ENCODE measurements around the gene OR5D16.
"Not testable (repeated sequence)": the region's sequence is repeated elsewhere in the genome, so short reads cannot be mapped to it uniquely, and the experiment has no call there.

OR5D16 gene

DNA sequence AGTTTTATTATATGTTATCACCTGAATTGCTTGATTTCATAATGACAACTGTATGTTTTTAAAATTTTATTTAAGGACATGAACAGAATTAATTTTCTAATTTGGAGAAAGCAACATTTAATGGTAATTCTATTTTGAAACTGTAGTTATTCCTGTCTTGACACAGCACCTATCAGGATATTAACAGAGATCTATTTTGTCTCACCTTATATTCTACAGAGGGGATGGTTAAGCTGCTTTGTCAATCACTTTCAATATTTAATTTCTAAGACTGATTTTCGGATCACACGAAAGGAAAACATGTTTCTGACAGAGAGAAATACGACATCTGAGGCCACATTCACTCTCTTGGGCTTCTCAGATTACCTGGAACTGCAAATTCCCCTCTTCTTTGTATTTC lies at the start of gene OR5D16:
Gene OR5D16 (plus strand): TSS at position 301 of the 400 bp plus-strand sequence. CDS start 0 bp downstream, at position 301.
- no peak for DNase-seq

DNA sequence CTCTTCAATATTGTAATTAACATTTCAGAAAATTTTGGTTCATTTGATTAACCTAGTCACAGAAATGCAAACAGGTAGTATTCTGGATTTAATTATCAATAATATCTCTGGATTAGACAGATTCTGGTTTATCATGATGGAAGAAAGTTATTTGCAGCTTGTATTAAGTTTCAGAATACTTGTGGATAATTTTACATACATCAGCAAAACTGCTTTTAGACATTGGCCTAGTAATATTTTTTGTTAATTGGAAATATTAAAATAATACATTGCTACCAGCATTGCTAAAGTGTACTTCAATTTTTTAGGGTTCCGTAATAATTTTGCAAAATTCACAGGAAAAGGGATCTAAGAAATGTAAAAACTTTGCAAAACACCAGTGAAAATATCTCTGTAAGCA lies 46.9 kb upstream of the OR5D16 start:
- no peak for DNase-seq

DNA sequence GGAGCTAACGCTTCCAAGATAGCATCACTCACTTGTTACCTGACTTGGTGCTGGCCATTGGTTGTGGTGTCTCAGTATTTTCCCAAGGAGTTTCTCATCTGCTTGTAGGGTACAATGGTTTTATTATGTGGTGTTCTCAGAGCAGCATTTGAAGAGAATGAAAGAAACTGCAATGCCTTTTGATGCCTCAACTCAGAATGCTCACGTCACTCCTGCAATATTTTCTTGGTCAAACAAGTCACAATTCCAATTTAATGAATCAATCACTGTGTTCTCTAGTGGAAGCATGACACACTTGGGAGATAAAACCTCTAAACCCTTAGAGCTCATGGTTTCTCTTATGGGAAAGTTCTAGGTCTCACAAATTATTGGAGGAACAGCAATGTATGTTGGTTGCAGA lies 45.2 kb upstream of the OR5D16 start:
- no peak for DNase-seq

DNA sequence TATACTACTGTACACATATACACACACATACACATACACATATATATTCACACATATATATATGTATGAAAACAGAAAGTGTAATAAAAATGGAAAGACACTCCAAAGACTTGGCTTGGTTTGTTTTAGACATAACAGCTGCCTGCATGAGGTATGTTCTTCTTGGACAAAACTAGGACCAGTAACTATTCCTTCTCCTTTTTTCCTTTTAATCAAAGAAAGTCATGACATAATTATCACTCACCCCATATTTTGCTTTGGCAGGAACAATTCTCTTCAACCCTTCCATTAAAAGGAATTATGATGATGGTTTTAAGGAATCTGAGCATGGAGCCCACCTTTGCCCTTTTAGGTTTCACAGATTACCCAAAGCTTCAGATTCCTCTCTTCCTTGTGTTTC lies 43.3 kb upstream of the OR5D16 start, which contains the start of gene OR5D14:
Gene OR5D14 (plus strand): TSS at position 301 of the 400 bp plus-strand sequence. CDS start 0 bp downstream, at position 301.
- DNase-seq, result no peak

DNA sequence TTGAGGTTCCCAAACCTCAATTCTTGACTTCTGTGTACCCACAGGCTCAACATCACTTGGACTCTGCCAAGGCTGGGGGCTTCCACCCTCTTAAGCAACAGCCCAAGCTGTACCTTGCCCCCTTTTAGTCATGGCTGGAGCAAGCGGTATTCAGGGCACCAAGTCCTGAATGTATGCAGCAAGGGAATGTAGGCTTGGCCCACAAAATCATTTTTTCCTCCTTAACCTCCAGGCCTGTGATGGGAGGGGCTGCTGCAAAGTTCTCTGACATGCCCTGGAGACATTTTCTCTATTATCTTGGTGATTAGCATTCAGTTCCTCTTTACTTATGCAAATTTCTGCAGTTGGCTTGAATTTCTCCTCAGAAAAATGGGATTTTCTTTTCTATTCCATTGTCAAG lies 32.3 kb upstream of the OR5D16 start:
- no peak for DNase-seq

DNA sequence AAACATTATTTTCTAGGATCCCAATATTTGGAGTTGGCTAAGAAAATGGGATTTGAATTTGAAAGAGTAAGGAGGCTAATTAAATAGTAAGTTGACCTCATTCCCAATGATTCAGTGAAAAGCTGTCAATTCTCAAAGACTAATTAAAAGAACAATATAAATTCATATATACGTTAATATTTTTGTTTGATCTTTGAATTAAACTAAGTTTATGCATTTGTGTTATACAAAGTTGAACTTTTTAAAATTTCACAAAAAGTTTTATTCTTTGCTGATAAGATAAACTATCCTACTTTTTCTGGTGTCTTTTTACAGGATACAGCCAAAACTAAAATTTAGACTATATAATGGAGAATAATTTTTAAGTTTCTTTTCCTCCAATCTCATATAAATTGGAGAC lies 27.5 kb upstream of the OR5D16 start, which contains the start of gene OR5L1:
Gene OR5L1 (plus strand): TSS at position 301 of the 400 bp plus-strand sequence. CDS start 100 bp downstream, outside the sequence.
- no peak for DNase-seq

DNA sequence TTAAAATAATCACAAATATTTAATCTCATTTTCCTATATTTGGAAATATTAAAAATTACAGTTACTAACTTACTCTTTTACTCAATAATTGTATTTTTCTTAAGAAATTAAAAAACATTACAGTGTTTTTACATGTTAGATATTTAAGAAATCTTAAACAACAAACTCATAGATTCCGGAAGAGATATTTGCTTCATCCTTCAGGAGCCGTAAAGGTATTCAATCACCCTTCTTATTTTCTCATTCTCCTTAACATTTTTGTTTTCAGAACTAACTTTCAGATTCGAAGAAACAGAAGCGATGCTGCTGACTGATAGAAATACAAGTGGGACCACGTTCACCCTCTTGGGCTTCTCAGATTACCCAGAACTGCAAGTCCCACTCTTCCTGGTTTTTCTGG lies 19.2 kb upstream of the OR5D16 start, which contains the start of gene OR5D18:
Gene OR5D18 (plus strand): TSS at position 301 of the 400 bp plus-strand sequence. CDS start 0 bp downstream, at position 301.
- DNase-seq, result no peak

DNA sequence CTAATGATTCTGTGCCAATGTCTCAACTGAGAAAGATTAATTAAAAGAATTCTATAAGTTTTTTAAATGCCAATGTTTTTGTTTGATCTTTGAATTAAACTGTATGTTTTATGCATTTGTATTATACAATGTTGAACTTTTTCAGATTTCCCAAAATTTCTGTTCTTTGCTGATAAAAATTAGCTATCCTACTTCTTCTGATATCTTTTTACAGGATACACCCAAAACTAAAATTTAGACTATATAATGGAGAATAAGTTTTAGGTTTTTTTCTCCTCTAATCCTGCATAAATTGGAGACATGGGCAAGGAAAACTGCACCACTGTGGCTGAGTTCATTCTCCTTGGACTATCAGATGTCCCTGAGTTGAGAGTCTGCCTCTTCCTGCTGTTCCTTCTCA lies 11.6 kb upstream of the OR5D16 start, which contains the start of gene OR5L2:
Gene OR5L2 (plus strand): TSS at position 301 of the 400 bp plus-strand sequence. CDS start 0 bp downstream, at position 301.
- DNase-seq, result no peak

DNA sequence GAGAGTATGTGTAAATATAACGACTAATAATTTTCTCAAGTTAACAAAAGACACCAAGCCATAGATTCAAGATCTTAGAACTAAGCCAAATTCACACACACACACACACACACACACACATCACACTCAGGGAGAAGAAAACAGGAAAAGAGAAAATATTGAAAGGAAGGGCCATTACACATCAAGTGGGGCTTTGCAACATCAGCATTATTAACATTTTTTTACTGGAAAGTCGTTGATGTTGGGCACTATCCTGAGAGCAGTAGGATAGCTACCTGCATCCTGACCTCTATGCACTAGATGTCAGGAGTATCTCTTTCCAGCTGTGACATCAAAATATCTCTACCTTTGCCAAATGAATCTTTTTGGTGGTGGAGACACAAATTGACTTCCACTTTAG lies 8.9 kb downstream of the OR5D16 start:
- DNase-seq, result no peak

DNA sequence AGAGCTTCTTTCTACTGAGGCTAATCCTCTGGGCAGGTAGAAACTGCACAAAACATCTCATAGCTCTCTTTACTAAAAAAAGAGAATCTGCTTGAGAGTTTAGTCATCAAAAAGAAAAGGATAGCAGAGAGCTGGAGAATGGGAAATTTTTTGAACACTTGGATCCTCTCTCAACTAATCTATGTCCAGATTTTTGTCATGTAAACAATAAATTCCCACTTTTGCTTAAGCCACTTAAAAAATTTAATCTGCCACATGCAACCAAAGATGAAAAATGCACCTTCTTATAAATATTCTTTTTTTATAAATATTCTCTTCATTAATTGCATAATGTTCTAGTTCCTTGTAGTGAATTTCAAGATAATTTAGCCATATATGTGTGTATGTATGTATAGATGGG lies 10.5 kb downstream of the OR5D16 start:
- no peak for DNase-seq

DNA sequence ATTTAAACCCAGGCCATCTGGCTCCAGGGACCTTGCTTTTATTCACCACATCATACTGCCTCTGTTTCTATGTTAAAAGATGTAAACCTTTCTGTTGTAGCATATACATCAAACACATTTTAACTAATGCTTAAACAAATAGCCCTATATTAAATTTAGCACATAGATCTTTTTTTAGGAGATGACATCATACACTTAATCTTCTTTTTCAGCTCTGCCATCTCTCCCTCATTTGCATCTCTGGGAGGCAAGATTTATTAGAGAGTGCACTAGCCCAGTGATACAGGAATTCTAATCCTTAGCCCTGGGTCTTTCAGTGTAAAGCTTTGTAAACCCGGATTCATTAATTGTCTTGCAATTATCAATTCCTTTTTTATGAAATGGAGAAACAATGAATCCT lies 13.6 kb downstream of the OR5D16 start:
- no peak for DNase-seq

DNA sequence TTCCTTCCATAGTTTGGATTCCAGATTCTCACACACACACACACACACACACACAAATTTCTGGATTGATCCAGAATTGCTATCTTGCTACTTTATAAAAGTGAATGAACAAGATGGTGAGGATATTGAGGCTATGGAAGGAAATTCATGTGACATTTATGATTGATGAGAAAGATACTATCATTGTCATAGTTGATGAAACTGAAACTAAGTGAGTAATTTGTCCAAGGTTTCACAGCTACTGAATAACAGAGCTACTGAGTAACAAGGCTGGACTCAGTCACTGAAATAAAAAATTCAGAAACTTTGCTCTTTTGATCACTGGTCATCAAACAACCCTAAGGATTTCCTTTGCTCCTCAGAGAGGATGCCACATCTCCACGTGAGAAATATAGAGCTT lies 16.2 kb downstream of the OR5D16 start:
- no peak for DNase-seq

DNA sequence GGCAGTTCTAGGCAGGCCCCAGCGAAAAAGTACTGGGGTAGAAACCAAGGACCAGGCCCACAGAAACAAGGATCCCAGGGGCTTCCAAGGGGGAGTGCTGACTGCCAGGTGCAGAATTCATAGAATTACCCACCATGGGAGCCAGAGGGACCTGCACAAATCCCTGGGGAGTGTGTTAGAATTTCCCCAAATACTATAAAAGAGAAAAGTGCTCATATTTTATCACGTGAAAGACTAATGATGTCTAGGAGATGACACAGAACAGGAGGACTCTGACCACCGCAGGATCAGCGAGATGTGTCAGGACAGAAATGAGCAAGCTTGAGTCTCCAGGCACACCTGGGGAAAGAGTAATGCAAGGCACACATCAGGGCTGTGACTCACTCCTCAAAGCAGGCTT lies 28.8 kb downstream of the OR5D16 start:
- not testable (repeated sequence) for DNase-seq

DNA sequence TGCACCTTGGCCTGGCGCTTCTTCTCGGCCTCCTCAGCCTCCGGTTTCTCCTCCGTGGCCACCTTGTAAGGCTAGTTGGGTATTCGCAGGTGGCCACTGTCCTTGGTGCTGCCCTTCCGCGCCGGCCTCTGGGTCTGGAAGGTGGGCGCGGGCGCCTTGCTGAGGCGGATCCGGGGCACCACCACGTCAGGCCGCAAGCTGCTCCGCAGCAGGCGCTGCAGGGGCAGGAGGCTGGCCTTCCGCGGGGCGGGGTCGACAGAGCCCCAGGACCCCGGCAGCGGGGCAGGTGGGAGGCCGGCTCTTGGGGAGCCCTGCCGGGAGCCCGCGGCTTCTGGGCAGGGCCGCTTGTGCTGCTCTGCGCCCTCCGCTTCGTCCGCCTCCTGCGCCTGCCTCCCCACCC lies 34.2 kb downstream of the OR5D16 start:
- not testable (repeated sequence) for DNase-seq

DNA sequence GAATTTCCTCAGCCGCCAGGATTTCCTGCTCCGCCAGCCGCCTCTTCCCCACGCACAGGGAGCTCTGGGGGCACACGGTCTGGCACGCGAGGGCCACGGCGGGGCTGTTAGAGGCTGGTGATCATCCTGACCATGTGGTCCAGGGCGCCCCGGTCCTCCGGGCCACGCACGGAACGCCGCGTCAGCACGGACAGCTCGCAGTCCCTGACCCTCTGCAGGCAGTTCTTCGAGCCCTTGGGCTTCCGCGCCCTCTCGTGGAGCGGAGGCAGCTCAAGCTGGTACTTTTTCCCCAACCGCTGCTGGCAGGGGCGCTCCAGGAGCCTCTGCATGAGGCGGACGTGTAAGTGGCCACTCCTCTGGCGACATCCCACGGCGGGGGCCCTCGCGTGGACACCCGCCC lies 34.6 kb downstream of the OR5D16 start:
- DNase-seq, result not testable (repeated sequence)

DNA sequence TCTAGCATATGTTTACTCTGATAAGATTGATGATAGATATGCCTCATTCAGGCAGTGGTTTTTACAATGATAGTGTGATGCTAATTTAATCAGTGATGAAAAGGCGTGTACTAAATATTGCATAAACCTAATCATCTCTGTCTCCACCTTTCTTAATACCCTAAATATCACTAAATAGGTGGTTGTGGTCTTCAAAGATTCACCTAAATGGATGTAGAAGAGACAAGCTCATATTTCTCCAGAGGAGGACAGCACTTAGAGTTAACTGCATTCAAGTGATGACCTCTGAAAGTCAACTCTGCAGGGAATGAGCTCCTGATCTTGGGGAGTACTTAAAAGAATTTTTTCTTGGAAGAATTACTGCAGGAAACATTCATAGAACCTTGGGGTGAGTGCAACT lies 44.4 kb downstream of the OR5D16 start, which contains the start of gene TRIM51:
Gene TRIM51 (plus strand): TSS at position 301 of the 400 bp plus-strand sequence. CDS start 2,132 bp downstream, outside the sequence.
- DNase-seq, result not testable (repeated sequence)

DNA sequence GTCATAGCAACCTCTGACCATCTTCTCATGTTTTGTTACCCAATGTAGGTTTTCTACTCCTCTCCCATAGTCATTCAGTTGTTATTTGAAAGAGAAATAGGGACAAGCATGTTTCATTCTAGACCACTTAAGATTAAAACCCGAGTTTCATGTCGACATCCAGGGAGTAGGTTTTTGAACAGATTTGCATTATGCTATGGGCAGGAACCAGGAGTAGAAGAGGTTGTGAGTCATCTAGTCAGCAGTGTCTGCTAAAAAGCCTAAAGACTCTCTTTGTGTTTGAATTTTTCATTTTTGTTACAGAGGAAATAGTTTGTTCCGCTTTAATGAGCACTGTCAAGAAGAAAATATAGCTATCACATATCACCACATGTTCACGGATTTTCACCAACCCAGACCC lies 46.4 kb downstream of the OR5D16 start:
- not testable (repeated sequence) for DNase-seq

DNA sequence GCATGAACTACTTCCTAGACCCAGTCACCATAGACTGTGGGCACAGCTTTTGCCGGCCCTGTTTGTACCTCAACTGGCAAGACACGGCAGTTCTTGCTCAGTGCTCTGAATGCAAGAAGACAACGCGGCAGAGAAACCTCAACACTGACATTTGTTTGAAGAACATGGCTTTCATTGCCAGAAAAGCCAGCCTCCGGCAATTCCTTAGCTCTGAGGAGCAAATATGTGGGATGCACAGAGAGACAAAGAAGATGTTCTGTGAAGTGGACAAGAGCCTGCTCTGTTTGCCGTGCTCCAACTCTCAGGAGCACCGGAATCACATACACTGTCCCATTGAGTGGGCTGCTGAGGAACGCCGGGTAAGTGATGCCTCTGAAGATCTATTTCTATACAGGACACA lies 46.9 kb downstream of the OR5D16 start:
- not testable (repeated sequence) for DNase-seq
